Measurements from ENCODE around the gene ANLN.
"Not testable (repeated sequence)": the region's sequence is repeated elsewhere in the genome, so short reads cannot be mapped to it uniquely, and the experiment has no call there.

ANLN gene

GRCh38 chr7:36484265-36484664 is 94.6 kb downstream of the ANLN start:
- TF ChIP-seq CTCF (IDR thresholded peaks at IDR 0.05; ENCODE audit: control insufficient read depth, extremely low read depth, insufficient read depth): no peak
- no peak for DNase-seq (ENCODE audit: low read depth)
- H3K4me3 ChIP-seq (ENCODE audit: low read depth, low read length): no peak overlapping the region

GRCh38 chr7:36486336-36486735 is 96.7 kb downstream of the ANLN start:
- H3K4me3 ChIP-seq (ENCODE audit: low read depth, low read length): no peak overlapping the region
- TF ChIP-seq CTCF (IDR thresholded peaks at IDR 0.05; ENCODE audit: control insufficient read depth, extremely low read depth, insufficient read depth): no peak
- no peak for DNase-seq (ENCODE audit: low read depth)

- H3K4me3 ChIP-seq (ENCODE audit: low read depth, low read length): no peak overlapping the region
- TF ChIP-seq CTCF (IDR thresholded peaks at IDR 0.05; ENCODE audit: control insufficient read depth, extremely low read depth, insufficient read depth): peak; percentile 81
- DNase-seq (ENCODE audit: low read depth): peak; percentile 53
Observed at GRCh38 chr7:36487756-36488336, 98.2 kb downstream of the ANLN start.

GRCh38 chr7:36488672-36489071 is 99.0 kb downstream of the ANLN start:
- DNase-seq (ENCODE audit: low read depth); H3K4me3 ChIP-seq (ENCODE audit: low read depth, low read length): not testable (repeated sequence)

GRCh38 chr7:36490419-36490830 is 100.8 kb downstream of the ANLN start:
- DNase-seq (ENCODE audit: low read depth): no peak
- TF ChIP-seq CTCF (IDR thresholded peaks at IDR 0.05; ENCODE audit: control insufficient read depth, extremely low read depth, insufficient read depth): no peak
- no peak overlapping the region for H3K4me3 ChIP-seq (ENCODE audit: low read depth, low read length)

GRCh38 chr7:36491317-36491716 is 101.7 kb downstream of the ANLN start:
- DNase-seq (ENCODE audit: low read depth): no peak
- no peak for TF ChIP-seq CTCF (IDR thresholded peaks at IDR 0.05; ENCODE audit: control insufficient read depth, extremely low read depth, insufficient read depth)
- no peak overlapping the region for H3K4me3 ChIP-seq (ENCODE audit: low read depth, low read length)

GRCh38 chr7:36496576-36496975 is 106.9 kb downstream of the ANLN start:
- no peak for TF ChIP-seq CTCF (IDR thresholded peaks at IDR 0.05; ENCODE audit: control insufficient read depth, extremely low read depth, insufficient read depth)
- DNase-seq (ENCODE audit: low read depth): no peak
- no peak overlapping the region for H3K4me3 ChIP-seq (ENCODE audit: low read depth, low read length)

GRCh38 chr7:36497176-36497575 is 107.5 kb downstream of the ANLN start:
- DNase-seq (ENCODE audit: low read depth); H3K4me3 ChIP-seq (ENCODE audit: low read depth, low read length): not testable (repeated sequence)

All from LNCaP clone FGC (cell line).